B cell (primary cell): ENCODE measurements around the gene RNASE4.

Source experiments
- CTCF ChIP-seq: fragments of 200-600 bp; IDR thresholded peaks from one replicate; pipeline ENCODE4 v1.8.0; 2022; ENCODE audit warnings: antibody characterized with exemption, mild to moderate bottlenecking
- EZH2 ChIP-seq: IDR thresholded peaks from 2 replicates; pipeline ENCODE4 v1.6.1; 2012; ENCODE audit warnings: borderline replicate concordance, low read depth, mild to moderate bottlenecking, moderate library complexity, low read length; ENCODE audit not compliant: insufficient read depth, poor library complexity, severe bottlenecking

GRCh38 chr14:20681348-20682126 is 2.8 kb upstream of the RNASE4 start:
- no peak for TF ChIP-seq CTCF
- TF ChIP-seq EZH2 = no peak
